ENCODE results near the gene PTPRCAP. TPM values are rescaled to one million over a fixed set of nuclear protein-coding genes. Genes with fewer than 3 reads are reported as not detected.

Gene PTPRCAP
- polyA plus RNA-seq, 3 donors = 1.3 to 3.5 (median 2.4) TPM

DNA sequence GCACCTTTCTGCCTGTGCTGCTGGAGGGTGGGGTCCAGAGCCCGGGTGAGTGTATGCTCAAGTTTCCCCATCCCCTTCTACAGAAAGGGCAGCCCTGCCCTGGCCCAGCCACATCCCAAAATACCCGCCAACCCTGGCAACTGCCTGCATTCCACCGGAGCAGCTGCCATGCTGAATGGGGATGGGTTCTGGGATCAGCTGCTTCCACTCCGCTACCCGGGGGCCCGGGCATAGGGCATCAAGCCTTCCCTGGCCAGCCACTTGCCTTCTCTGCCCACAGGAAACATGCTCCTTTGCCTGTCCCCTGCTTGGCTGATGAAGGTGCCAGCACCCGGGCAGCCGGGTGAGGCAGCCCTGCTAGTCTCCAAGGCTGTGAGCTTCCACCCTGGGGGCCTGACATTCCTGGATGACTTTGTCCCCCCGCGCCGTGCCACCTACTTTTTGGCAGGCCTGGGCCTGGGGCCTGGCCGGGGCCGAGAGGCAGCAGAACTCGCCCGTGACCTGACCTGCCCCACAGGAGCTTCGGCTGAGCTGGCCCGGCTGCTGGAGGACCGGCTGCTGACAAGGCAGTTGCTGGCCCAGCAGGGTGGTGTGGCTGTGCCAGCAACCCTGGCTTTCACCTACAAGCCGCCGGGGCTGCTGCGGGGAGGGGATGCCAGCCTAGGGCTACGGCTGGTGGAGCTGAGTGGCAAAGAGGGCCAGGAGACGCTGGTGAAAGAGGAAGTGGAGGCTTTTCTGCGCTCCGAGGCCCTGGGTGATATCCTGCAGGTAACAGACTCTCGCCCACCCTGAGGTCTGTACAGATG is 18.8 kb downstream of the PTPRCAP start:
- DNase-seq (ENCODE audit: extremely low read depth in 1 of 11, low read depth in 9 of 11, low spot score in 4 of 11) = no peak

GRCh38 chr11:67417425-67417824 is 20.1 kb downstream of the PTPRCAP start:
- DNase-seq (ENCODE audit: extremely low read depth in 1 of 11, low read depth in 9 of 11, low spot score in 4 of 11) = no peak

DNA sequence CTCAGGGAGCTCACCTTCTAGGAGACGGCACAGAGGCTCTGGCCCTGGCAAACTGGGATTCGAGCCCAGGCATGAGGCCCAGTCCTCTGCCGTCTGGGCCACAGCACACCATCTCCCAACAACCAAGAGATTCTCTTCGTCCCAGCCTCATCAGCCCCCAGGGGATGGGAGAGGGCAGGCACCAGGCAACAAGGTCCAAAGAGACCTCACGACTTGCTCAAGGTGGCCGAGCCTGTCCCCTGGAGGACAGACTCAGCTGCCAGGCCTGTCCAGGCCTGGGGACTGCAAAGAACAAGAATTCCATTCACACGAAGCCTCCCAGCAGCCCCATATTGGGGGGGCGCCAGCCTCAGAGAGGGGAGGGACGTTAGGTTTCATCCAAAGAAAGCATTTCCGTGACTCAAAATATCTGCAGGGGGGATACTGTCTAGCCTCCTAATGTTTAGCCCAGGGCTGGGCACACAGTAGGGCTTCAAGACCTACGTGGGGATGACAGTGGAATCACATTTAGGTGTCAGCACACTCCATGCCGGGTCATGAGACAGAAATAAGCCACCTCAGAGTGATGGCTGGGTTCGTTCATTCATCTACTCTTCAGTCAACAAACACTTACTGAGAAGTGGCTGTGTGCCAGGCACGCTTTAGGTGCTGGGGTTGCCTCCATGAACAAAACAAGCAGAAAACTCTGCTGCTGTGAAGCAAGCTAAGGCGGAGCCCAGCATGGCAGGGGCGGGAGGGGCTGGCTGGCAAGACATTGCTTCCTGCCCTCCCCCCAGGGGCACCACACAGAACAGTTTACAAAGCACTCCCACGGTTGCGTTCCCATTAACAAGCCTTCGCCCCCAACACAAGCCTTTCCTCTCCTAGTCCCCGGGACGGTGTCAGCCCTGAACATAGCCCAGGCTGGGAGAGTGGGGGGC is 20.8 kb downstream of the PTPRCAP start:
- DNase-seq (ENCODE audit: extremely low read depth in 1 of 11, low read depth in 9 of 11, low spot score in 4 of 11) = no peak

DNA sequence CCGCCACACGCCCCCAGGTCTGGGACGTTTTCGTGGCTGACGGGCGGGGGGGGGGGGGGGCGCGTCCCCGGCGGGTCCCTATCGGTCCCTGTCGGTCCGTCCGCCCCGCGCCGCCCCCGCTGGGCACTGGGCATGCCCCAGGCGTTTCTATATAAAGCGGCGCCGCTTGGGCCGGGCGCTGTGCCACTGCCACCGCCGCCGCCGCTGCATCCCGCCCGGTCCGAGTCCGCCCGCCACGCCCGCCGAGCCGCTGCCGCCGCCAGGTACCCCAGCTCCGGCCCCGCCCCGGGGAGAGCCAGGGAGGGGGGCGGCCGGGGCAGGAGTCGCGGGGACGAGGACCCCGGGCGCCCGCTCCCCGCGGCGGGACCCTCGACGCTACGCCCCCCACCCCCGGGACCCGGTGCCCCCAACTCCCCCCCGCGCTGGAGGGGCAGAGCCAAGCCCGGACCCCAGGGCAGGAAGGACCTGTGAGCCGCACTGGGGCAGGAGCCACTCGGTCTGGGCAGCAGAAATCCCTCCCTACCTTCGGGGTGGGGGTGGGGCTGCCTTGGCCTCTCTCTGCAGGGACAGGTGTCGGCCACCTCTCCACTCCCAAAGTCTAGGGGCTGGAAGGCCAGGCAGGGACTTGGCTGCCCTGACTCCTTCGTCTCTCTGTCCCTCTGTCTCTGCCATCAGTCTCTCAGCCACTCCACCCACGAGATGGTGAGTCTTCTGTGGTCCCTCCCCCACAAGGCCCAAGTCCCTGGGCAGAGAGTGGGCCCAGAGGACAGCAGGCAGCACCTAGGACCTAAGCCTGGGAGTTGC is 21.8 kb downstream of the PTPRCAP start, which contains the start of gene CARNS1:
Gene CARNS1, plus strand, starts transcription at position 178 of the 804 bp plus-strand sequence. Its CDS starts 522 bp downstream, at position 700.
- no peak for DNase-seq (ENCODE audit: extremely low read depth in 1 of 11, low read depth in 9 of 11, low spot score in 4 of 11)

DNA sequence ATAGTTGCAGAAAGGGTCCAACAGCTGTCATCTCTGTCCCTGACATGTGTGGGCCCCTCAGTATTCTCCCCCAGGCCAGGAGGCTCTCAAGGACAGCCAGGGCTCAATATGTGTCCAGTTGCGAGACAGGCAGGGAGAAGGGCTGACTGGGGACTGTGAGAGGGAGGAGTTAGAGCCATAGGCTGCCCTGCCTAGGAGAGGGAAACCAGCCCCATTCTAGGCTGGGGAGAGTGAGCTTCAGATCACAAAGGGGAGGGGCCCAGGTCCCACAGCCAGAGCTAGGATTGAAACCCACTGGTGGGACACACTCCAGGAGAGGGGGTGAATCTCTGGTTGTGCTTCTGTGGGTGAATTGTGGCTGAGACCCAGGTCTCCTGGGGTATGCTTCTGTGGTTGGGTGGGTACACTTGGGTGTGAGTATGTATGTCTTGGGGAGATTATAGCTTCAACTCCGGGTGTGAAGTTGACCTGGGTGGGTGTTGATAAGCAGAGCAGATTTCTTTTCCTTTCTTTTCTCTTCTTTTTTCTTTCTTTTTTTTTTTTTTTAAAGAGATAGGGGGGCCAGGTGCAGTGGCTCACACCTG is 24.1 kb downstream of the PTPRCAP start:
- DNase-seq (ENCODE audit: extremely low read depth in 1 of 11, low read depth in 9 of 11, low spot score in 4 of 11) = no peak

DNA sequence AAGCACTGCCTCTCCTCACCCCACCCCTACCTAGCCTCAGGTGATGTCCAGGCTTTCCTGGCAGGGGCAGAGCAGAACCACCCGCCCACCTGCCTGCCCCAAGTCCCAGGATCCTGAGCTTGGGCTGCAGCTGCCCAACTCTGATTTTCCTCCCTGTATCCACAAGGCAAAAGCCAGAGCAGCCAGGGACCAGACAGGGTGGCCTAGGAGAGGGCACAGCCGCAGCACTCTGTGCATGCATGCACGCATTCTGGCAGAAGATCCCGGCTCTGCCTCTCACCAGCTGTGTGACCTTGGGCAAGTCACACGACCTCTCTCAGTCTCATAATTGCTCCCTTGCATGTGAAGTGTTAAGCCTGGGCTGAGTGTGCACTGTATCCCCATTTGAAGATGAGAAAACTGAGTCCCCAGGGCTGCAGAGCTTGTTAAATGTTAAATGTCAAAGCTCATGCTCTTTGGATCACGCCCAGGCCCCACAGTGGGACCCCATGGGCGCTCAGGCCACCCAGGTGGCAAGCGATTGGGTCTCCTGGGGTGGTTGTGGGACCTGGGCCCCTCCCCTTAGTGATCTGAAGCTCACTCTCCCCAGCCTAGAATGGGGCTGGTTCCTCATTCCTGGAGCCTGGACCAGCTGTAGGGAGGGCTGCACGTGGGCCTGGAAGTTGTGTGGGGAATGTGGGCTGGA is 24.8 kb downstream of the PTPRCAP start:
- no peak for DNase-seq (ENCODE audit: extremely low read depth in 1 of 11, low read depth in 9 of 11, low spot score in 4 of 11)

- no peak for DNase-seq (ENCODE audit: extremely low read depth in 1 of 11, low read depth in 9 of 11, low spot score in 4 of 11)
Measured at GRCh38 chr11:67411785-67412152, 25.7 kb downstream of the PTPRCAP start.

- DNase-seq (ENCODE audit: extremely low read depth in 1 of 11, low read depth in 9 of 11, low spot score in 4 of 11) = no peak
Measured at GRCh38 chr11:67410984-67411784, 26.3 kb downstream of the PTPRCAP start.

DNA sequence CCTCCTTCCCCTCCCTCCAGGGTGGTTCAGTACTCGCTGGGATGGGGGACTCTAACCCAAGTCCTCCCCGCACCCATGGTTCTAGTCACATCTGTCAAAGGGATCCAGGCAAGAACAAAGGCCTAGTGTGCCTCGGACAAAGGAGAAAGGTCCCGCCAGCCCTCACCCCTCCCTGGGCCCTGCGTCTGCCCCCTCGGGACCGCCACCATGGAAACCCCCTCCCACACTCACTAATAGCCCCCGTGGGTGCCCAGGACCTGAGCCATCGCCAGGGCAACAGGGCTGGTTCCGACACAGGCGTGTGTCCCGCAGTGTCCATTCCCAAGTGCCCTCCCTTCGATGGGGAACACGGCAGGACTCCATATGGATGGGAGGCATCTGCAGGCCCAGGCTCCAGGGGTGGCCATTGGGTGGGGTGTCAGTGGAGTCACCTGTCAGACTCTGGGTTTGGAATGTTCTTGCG is 27.1 kb downstream of the PTPRCAP start:
- no peak for DNase-seq (ENCODE audit: extremely low read depth in 1 of 11, low read depth in 9 of 11, low spot score in 4 of 11)

DNA sequence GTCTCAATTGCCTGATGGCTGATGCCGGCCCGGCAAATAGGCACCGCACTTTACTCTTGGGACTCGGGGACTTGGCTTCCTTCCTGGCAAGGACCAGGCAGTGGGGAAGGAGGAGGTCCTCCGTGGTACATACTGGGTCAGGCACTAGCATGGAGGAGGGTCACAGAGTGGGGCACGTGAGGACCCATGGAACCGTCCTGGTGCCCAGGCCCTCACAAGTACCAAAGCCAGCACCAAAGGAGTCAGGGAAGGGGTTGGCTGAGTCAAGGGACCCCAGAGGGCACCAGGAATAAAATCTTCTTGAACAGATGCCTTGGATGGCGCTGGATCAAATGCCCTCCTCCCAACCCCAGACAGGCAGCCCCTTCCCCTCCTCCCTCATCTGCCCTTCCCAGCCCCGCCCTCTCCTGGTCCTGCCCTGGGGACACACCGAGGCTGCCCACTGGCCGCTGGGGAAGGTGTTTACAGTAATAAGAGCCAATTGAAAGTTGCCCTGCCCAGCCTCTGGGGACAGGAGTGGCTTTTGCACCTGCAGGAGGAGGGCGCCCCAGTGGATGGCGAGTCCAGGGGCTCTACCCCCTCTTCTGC is 27.6 kb downstream of the PTPRCAP start:
- DNase-seq (ENCODE audit: extremely low read depth in 1 of 11, low read depth in 9 of 11, low spot score in 4 of 11) = no peak

DNA sequence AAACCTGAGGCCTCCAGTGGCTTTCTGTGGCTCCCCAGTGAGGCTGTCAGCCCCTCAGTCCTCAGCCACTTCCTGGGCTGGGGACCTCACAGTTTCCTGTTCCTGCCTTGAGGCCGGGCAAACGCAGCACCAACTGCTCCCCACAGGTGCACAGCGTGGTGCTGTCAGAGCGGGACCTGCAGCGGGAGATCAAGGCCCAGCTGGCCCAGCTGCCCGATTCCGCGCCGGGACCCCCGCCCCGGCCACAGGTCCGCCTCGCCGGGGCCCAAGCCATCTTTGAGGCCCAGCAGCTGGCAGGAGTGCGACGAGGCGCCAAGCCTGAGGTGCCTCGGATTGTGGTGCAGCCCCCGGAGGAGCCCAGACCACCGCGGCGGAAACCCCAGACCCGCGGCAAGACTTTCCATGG is 28.2 kb downstream of the PTPRCAP start:
- no peak for DNase-seq (ENCODE audit: extremely low read depth in 1 of 11, low read depth in 9 of 11, low spot score in 4 of 11)

- DNase-seq (ENCODE audit: extremely low read depth in 1 of 11, low read depth in 9 of 11, low spot score in 4 of 11) = no peak
Measured at GRCh38 chr11:67408437-67409200, 28.9 kb downstream of the PTPRCAP start.

GRCh38 chr11:67407688-67408163 is 29.8 kb downstream of the PTPRCAP start:
- DNase-seq (ENCODE audit: extremely low read depth in 1 of 11, low read depth in 9 of 11, low spot score in 4 of 11) = no peak

DNA sequence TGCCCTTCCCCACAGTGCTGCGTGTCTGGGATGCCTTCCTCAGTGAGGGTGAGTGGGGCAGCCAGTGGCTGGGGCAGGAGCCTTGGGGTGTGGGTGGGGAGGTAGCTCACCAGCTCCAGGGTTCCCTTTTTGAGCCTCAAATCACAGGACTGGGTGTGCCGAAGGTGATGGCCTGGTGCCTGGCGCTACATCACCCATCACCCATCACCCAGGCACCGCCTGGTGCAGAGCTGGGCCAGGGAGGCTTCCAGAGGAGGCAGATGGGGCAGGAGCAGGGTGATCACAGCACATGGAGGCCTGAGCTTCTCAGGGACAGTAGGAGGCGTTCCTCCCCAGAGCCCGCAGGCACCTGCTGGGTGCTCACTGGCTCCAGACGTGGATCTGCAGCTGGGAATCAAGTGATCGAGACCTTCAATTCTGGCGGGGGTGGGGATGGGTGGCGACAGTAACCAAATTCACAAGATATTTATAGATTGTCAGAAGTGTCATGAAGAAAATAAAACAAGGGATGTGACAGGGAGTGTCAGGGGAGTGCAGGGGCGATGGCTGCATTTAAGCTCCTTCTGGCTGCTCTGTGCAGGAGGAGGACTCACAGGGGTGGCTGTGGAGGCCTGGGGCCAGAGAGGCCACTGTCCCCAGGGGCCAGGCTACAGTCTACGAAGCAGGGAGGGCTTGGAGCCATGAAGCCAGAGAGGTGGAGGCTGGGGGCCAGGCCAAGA is 30.4 kb downstream of the PTPRCAP start:
- no peak for DNase-seq (ENCODE audit: extremely low read depth in 1 of 11, low read depth in 9 of 11, low spot score in 4 of 11)

GRCh38 chr11:67406420-67406968 is 31.0 kb downstream of the PTPRCAP start:
- no peak for DNase-seq (ENCODE audit: extremely low read depth in 1 of 11, low read depth in 9 of 11, low spot score in 4 of 11)
